SJCRH30 (cell line): ENCODE results near the gene SLC36A4. TPM values are rescaled to one million over a fixed set of nuclear protein-coding genes. Genes with fewer than 3 reads are reported as not detected.
"Not testable (repeated sequence)": the region's sequence is repeated elsewhere in the genome, so short reads cannot be mapped to it uniquely, and the experiment has no call there.

Source experiments
- DNase-seq, 2 experiments: peaks; one replicate each; pipeline ENCODE4 v3.0.0-alpha.2; 2015 to 2020
- H3K27ac ChIP-seq: fragments of 250-450 bp; sonication (Bioruptor Pico); 2 replicates; pipeline ENCODE4 v1.5.1; 2020; ENCODE audit warnings: mild to moderate bottlenecking, moderate library complexity
- H3K27me3 ChIP-seq: fragments of 250-450 bp; sonication (Bioruptor Pico); 2 replicates; pipeline ENCODE4 v1.5.1; 2020; ENCODE audit warnings: mild to moderate bottlenecking, moderate library complexity
- H3K36me3 ChIP-seq: fragments of 250-450 bp; sonication (Bioruptor Pico); 2 replicates; pipeline ENCODE4 v1.5.1; 2020; ENCODE audit warnings: mild to moderate bottlenecking, moderate library complexity
- H3K4me1 ChIP-seq: fragments of 250-450 bp; sonication (Bioruptor Pico); 2 replicates; pipeline ENCODE4 v1.5.1; 2020; ENCODE audit warnings: mild to moderate bottlenecking, moderate library complexity
- H3K4me3 ChIP-seq: fragments of 250-450 bp; sonication (Bioruptor Pico); 2 replicates; pipeline ENCODE4 v1.5.1; 2020; ENCODE audit warnings: mild to moderate bottlenecking, moderate library complexity
- H3K9me3 ChIP-seq: fragments of 250-450 bp; sonication (Bioruptor Pico); replicated peaks from 2 replicates; pipeline ENCODE4 v1.5.1; 2020; ENCODE audit warnings: mild to moderate bottlenecking, moderate library complexity
- total RNA-seq: library from RNA; depleted of rRNA; stranded (reverse); fragments of >200 nt; shearing (Covaris generic); gene quantifications from 2 replicates; pipeline ENCODE4 v1.2.3, GENCODE V29; 2014; rRNA removed

Gene SLC36A4
- total RNA-seq, 1 experiment from 2014 or later: 19.8 TPM

DNA sequence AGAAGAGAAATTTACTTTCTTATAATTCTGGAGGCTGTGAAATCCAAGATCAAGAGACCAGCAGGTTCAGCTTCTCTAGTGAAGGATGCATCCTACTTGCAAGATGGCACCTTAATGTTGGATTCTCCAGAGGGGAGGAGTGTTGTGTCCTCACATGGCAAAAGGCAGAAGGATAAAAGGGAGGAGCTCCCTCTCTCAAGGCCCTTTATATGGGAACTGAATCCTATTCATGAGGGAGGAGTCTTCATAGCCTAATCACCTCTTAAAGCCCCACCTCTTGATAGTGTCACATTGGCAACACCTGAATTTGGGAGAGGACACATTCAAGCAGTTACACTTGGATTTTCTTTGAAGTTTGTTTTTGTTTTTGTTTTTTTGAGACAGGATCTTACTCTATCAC, 79.5 kb downstream of the SLC36A4 start:
- Histone ChIP-seq H3K4me1 (no peaks in the 10 kb centered on the region), H3K4me3 (no peak overlapping the region), H3K27ac (no peak overlapping the region), H3K27me3 (no peaks in the 10 kb centered on the region), H3K36me3 (no peaks in the 10 kb centered on the region), H3K9me3 (no peaks in the 10 kb centered on the region)
- no peak for DNase-seq

DNA sequence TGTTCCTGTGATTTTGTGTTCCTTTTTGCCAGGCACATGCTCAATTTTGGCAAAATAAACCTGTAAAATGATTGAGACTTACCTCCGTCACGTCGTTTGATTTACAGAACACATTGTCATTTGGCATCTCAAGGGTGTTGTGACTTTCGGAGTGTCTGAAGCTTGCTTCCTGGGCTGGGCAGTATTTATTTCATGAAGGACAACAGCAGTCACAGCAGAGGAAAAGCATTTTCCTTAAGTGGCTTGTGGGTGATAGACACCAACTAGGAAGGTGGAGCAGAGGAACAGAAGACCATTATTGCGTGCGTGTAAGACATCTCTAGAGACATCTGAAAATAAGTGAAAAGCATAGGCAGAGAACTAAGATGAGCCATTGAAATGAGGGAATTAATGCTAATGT, 80.2 kb downstream of the SLC36A4 start:
- Histone ChIP-seq H3K4me3 (no peak overlapping the region), H3K27me3 (no peaks in the 10 kb centered on the region), H3K9me3 (no peaks in the 10 kb centered on the region), H3K4me1 (no peaks in the 10 kb centered on the region), H3K36me3 (no peaks in the 10 kb centered on the region), H3K27ac (no peak overlapping the region)
- no peak for DNase-seq

DNA sequence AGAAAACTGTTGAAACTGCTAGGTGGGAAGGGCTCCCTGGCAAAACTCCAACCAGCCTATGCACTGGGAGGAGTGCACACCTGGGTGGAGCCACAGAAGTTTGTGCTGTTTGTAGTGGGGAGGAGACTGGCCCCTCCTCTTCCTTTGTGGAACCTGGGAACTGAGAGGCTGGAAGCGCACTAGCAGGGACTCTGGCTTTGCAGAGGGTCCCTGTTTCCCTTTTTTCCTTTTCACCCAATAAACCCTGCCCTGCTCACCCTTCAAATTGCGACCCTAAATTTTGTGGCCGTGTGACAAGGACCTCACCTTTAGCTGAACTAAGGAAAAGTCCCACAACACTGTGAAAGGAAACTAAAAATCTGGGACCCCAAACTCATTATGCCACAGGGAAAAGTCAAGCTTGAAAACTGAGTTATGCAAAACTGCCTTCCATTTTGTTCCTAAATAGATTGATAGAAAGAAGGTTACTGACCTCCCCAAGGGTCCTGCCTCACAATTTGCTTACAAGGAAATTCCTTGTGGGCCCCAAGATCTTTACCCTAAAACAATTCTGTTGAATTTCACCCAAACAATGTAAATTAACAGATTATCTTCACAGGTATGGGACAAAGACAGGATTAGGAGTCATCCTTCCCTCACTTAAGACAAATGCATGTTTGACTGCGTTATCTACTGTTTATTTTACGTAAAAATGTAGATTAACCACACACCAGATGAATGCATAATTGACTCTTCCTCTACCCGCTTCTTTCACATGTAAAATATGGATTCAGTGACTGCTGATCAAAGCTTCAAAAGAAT, 81.0 kb downstream of the SLC36A4 start:
- Histone ChIP-seq H3K9me3 (no peaks in the 10 kb centered on the region), H3K27me3 (no peaks in the 10 kb centered on the region), H3K27ac (no peak overlapping the region), H3K36me3 (no peaks in the 10 kb centered on the region), H3K4me3 (no peak overlapping the region), H3K4me1 (no peaks in the 10 kb centered on the region)
- no peak for DNase-seq

DNA sequence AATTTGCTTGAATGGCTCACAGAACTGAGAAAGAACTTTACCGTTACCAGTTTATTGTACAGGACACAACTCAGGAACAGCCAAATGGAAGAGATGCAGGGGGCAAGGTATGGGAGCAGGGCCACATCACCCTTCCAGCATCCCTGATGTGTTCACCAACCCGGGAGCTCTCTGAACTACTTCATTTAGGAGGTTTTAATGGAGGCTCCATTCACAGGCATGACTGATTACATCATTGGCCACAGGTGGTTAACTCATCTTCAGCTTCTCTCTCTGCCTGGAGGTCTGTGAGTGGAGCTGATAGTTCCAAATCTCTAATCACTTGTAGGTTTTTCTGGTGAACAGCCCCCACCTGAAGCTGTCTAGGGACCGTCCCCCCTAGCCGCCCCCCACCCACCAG, 83.5 kb downstream of the SLC36A4 start:
- Histone ChIP-seq H3K36me3 (no peaks in the 10 kb centered on the region), H3K4me3 (no peak overlapping the region), H3K27me3 (no peaks in the 10 kb centered on the region), H3K9me3 (no peaks in the 10 kb centered on the region), H3K27ac (no peak overlapping the region), H3K4me1 (no peaks in the 10 kb centered on the region)
- DNase-seq: no peak

DNA sequence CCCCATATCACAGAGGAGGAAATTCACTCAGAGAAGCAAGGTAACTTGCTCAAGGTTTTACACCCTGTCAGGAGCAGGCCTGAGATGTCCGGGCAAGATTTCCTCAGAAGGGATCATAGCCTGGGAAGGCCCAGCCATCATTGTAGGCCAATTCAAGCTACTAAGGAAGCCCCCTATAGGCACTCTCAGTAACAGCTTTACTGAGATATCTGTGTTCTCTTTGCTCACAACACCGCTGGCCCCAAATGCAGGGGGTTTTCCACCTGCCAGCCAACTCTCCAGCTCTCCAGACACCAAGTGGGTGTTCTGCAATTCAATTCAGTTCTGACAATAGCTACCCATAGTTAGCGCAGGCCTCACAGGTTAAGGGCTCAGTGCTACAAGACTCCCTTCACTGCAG, 84.0 kb downstream of the SLC36A4 start:
- Histone ChIP-seq H3K27me3 (no peaks in the 10 kb centered on the region), H3K4me3 (no peak overlapping the region), H3K36me3 (no peaks in the 10 kb centered on the region), H3K4me1 (no peaks in the 10 kb centered on the region), H3K27ac (no peak overlapping the region), H3K9me3 (no peaks in the 10 kb centered on the region)
- DNase-seq: no peak

DNA sequence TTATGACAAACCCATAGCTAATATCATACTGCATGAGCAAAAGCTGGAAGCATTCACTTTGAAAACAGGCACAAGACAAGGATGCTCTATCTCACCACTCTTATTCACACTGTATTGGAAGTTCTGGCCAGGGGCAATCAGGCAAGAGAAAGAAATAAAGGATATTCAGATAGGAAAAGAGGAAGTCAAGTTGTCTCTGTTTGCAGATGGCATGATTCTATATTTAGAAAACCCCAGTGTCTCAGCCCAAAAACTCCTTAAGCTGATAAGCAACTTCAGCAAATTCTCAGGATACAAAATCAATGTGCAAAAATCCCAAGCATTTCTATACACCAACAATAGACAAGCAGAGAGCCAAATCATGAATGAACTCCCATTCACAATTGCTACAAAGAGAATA, 86.6 kb downstream of the SLC36A4 start:
- H3K36me3 ChIP-seq, H3K27me3 ChIP-seq, H3K27ac ChIP-seq, DNase-seq, H3K4me3 ChIP-seq, H3K4me1 ChIP-seq, H3K9me3 ChIP-seq: not testable (repeated sequence)

DNA sequence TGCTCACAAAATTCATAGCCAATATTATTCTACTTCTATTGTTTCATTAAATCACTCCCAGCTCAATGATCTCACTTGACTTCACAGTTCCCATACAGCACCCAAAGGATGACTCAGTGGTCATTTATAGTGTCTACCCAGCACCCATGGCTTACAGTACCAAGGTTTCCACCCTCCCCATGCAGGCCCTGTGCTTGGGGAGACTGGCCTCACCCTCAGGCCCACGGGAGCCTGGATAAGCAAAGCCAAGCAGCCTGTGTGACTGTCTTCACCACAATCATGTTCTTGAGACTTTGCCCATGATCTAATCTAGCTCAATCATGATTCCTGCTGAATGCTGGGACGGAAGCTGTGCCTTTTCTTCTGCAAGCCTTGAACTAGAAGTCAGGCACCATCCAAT, 97.6 kb downstream of the SLC36A4 start:
- Histone ChIP-seq H3K4me1 (no peaks in the 10 kb centered on the region), H3K4me3 (no peak overlapping the region), H3K27me3 (no peaks in the 10 kb centered on the region), H3K36me3 (no peaks in the 10 kb centered on the region), H3K27ac (no peak overlapping the region), H3K9me3 (no peaks in the 10 kb centered on the region)
- no peak for DNase-seq

DNA sequence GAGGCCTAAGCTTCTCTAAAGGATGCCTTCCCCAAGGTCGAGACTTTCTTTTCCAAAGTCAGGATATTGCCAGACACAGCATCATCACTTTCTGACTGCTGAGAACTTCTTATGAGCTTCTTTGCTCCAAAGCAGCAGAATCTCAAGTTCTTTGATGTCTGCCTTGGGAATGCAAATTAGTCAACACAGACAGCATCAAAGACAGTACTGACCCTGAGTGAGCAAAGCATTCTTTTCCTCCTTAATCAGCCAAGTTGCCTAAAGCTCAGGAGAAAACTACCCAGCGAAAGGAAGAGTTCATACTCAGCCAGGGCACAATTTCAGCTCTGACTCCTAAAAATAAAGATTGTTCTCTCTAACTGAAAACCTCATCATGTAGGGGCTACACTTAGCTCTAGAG, 98.0 kb downstream of the SLC36A4 start:
- DNase-seq: no peak
- no peak overlapping the region for H3K27ac ChIP-seq
- no peaks in the 10 kb centered on the region for H3K27me3 ChIP-seq
- H3K4me1 ChIP-seq: no peaks in the 10 kb centered on the region
- H3K4me3 ChIP-seq: no peak overlapping the region
- H3K36me3 ChIP-seq: no peaks in the 10 kb centered on the region
- H3K9me3 ChIP-seq: no peaks in the 10 kb centered on the region

Other genes starting within 250 kb of the SLC36A4 start
- not detected in 2 replicates for gene MTNR1B, start 228.3 kb downstream of the SLC36A4 start, total RNA-seq
- gene DEUP1, start 132.8 kb upstream of the SLC36A4 start, total RNA-seq: not detected in 2 replicates